K562 (cell line): ENCODE data around the gene IL11. TPM values are rescaled to one million over a fixed set of nuclear protein-coding genes. Genes with fewer than 3 reads are reported as not detected.
A peak's percentile ranks its signal among the peaks of the same experiment; 100 is the strongest.

ENCODE experiments used
- ARID1B ChIP-seq: fragments of 450-650 bp; IDR thresholded peaks from 2 replicates; pipeline ENCODE4 v1.6.1; 2016; ENCODE audit warnings: antibody characterized with exemption, mild to moderate bottlenecking, inconsistent platforms
- CBX5 ChIP-seq: IDR thresholded peaks from 2 replicates; pipeline ENCODE4 v1.6.1; 2014; ENCODE audit warnings: low read depth, borderline replicate concordance
- ELK3 ChIP-seq: fragments of 450-650 bp; formaldehyde crosslinking; IDR thresholded peaks from 2 replicates; pipeline ENCODE4 v1.4.0; 2020; ENCODE audit warnings: mild to moderate bottlenecking
- ETS1 ChIP-seq: conservative IDR thresholded peaks from 2 replicates; pipeline ENCODE4 v1.6.1; 2011; ENCODE audit warnings: low read depth, mild to moderate bottlenecking, low read length; ENCODE audit not compliant: control insufficient read depth
- FOSL1 ChIP-seq: fragments of 200-800 bp; sonication (Bioruptor generic); conservative IDR thresholded peaks from 2 replicates; pipeline ENCODE4 v1.6.1; 2016; ENCODE audit warnings: missing genetic modification characterization, missing compliant biosample characterization
- HEY1 ChIP-seq: fragments of 250-450 bp; sonication (Bioruptor Pico); IDR thresholded peaks from 2 replicates; pipeline ENCODE4 v1.5.0; 2020; ENCODE audit warnings: mild to moderate bottlenecking, moderate library complexity, borderline replicate concordance
- HIVEP1 ChIP-seq: fragments of 250-450 bp; sonication (Bioruptor Pico); IDR thresholded peaks from 2 replicates; pipeline ENCODE4 v1.4.0; 2020; ENCODE audit warnings: mild to moderate bottlenecking
- HMBOX1 ChIP-seq: sonication (generic); IDR thresholded peaks from 2 replicates; pipeline ENCODE4 v1.6.1; 2016
- HOXB6 ChIP-seq: fragments of 250-450 bp; sonication (Bioruptor Pico); IDR thresholded peaks from 2 replicates; pipeline ENCODE4 v1.5.1; 2022; ENCODE audit warnings: mild to moderate bottlenecking, borderline replicate concordance
- MCM5 ChIP-seq: fragments of 450-650 bp; IDR thresholded peaks from 2 replicates; pipeline ENCODE4 v1.6.1; 2016; ENCODE audit warnings: low read depth
- MTA3 ChIP-seq: fragments of 450-650 bp; formaldehyde crosslinking; IDR thresholded peaks from 2 replicates; pipeline ENCODE4 v1.6.1; 2017; ENCODE audit warnings: mild to moderate bottlenecking, borderline replicate concordance
- MTF1 ChIP-seq: fragments of 250-450 bp; sonication (Bioruptor Pico); IDR thresholded peaks from 2 replicates; pipeline ENCODE4 v1.9.0; 2021; ENCODE audit warnings: moderate library complexity, mild to moderate bottlenecking, inconsistent platforms, borderline replicate concordance
- POLR2AphosphoS2 ChIP-seq: IDR thresholded peaks from 2 replicates; pipeline ENCODE4 v1.6.1; 2012; ENCODE audit warnings: low read length, improper control_type of control experiment
- RBBP5 ChIP-seq: fragments of 200-600 bp; sonication (generic); IDR thresholded peaks from 2 replicates; pipeline ENCODE4 v1.6.1; 2012; ENCODE audit warnings: borderline replicate concordance, mild to moderate bottlenecking, low read length, control low read depth, inconsistent platforms; ENCODE audit not compliant: insufficient read depth, poor library complexity, severe bottlenecking
- SMAD3 ChIP-seq: fragments of 450-650 bp; formaldehyde crosslinking; conservative IDR thresholded peaks from 2 replicates; pipeline ENCODE4 v1.4.0; 2020; ENCODE audit warnings: mild to moderate bottlenecking
- SMARCA4 ChIP-seq: fragments of 450-650 bp; IDR thresholded peaks from 2 replicates; pipeline ENCODE4 v1.6.1; 2016
- TCFL5 ChIP-seq: fragments of 250-450 bp; sonication (Bioruptor Pico); conservative IDR thresholded peaks from 2 replicates; pipeline ENCODE4 v1.6.1; 2021; ENCODE audit warnings: mild to moderate bottlenecking, moderate library complexity, matching md5 sums
- ZKSCAN8 ChIP-seq: fragments of 200-800 bp; sonication (Bioruptor generic); IDR thresholded peaks from 2 replicates; pipeline ENCODE4 v1.6.1; 2016; ENCODE audit warnings: missing genetic modification characterization, missing compliant biosample characterization
- ZNF277 ChIP-seq: fragments of 250-450 bp; sonication (Bioruptor Pico); IDR thresholded peaks from 2 replicates; pipeline ENCODE4 v1.8.0; 2022; ENCODE audit warnings: inconsistent platforms, mild to moderate bottlenecking, moderate library complexity, borderline replicate concordance
- ZNF280B ChIP-seq: fragments of 250-450 bp; sonication (Bioruptor Pico); IDR thresholded peaks from 2 replicates; pipeline ENCODE4 v1.5.1; 2021; ENCODE audit warnings: mild to moderate bottlenecking
- ZNF444 ChIP-seq: fragments of 250-450 bp; sonication (Bioruptor Pico); IDR thresholded peaks from 2 replicates; pipeline ENCODE4 v1.4.0; 2020; ENCODE audit warnings: mild to moderate bottlenecking, moderate library complexity
- ZNF551 ChIP-seq: fragments of 250-450 bp; sonication (Bioruptor Pico); IDR thresholded peaks from 2 replicates; pipeline ENCODE4 v1.5.0; 2021; ENCODE audit warnings: mild to moderate bottlenecking, moderate library complexity
- ZNF77 ChIP-seq: fragments of 250-450 bp; sonication (Bioruptor Pico); IDR thresholded peaks from 2 replicates; pipeline ENCODE4 v1.5.0; 2020
- ZSCAN32 ChIP-seq: fragments of 450-650 bp; formaldehyde crosslinking; IDR thresholded peaks from 2 replicates; pipeline ENCODE4 v1.4.0; 2020; ENCODE audit warnings: mild to moderate bottlenecking, moderate library complexity
- polyA plus RNA-seq, 8 experiments: library from polyadenylated mRNA; depleted of rRNA in 4 of 8; stranded (reverse) in 5 of 8; unstranded in 3 of 8; fragments of >200 nt; fragmentation: Nextera tagmentation in 2 of 8; fragmentation: Illumina TruSeq in 1 of 8; extraction: Ambion mirVana in 2 of 8; extraction: Trizol in 1 of 8; gene quantifications; 2 replicates each; pipeline versions ENCODE4 v1.2.1 to v1.2.3, GENCODE V29; 2011 to 2014; ENCODE audit warnings: inconsistent platforms in 1 of 8, missing spikeins in 1 of 8
- total RNA-seq, 7 experiments: library from RNA; depleted of rRNA in 6 of 7; stranded (reverse); fragments of >200 nt in 6 of 7; fragmentation: Illumina TruSeq in 2 of 7; extraction: Trizol in 2 of 7; gene quantifications; 2 replicates each; pipeline versions ENCODE4 v1.2.1 to v1.2.3, GENCODE V29; 2011 to 2021; ENCODE audit warnings: low replicate concordance in 1 of 7

The IL11 gene
- total and polyA plus RNA-seq, 9 of the 15 experiments (the other 6 are each of a cell fraction or from before 2014, with no cell fraction given): 0.04 to 0.42 (median 0.06) TPM; not detected in 6

GRCh38 chr19:55339105-55339888 lies 31.0 kb downstream of the IL11 start, which contains the start of gene KMT5C (continued):
- TF ChIP-seq ZSCAN32 (CRISPR knock-in tag) (no peak), POLR2AphosphoS2 (no peak), ELK3 (CRISPR knock-in tag) (no peak), TCFL5 (CRISPR knock-in tag) (no peak), MTF1 (CRISPR knock-in tag) (no peak), RBBP5 (no peak), ZNF444 (CRISPR knock-in tag) (no peak), ARID1B (no peak), MCM5 (no peak), ZNF280B (CRISPR knock-in tag) (no peak), HMBOX1 (no peak), CBX5 (no peak), ETS1 (peak; percentile 48; the same call in 1 of the 2 replicates), ZNF77 (no peak), ZNF551 (no peak), SMARCA4 (no peak), HEY1 (no peak), ZKSCAN8 (CRISPR knock-in tag) (no peak), ZNF277 (no peak), MTA3 (peak; percentile 92; the same call in 1 of the 2 replicates), HIVEP1 (CRISPR knock-in tag) (no peak), FOSL1 (no peak), SMAD3 (CRISPR knock-in tag) (no peak), HOXB6 (no peak)
